PC-9 (cell line): Measurements from ENCODE around the gene ZGLP1.
A peak's percentile ranks its signal among the peaks of the same experiment; 100 is the strongest.

ENCODE experiments used
- CTCF ChIP-seq: fragments of 200-600 bp; sonication (generic); conservative IDR thresholded peaks from 2 replicates; pipeline ENCODE4 v1.6.1; 2017; ENCODE audit warnings: mixed run types, antibody characterized with exemption, mild to moderate bottlenecking, moderate library complexity
- EZH2 ChIP-seq: fragments of 200-600 bp; sonication (generic); IDR thresholded peaks from 2 replicates; pipeline ENCODE4 v1.8.0; 2017; ENCODE audit warnings: antibody characterized with exemption, low read depth

- peak; percentile 100 for TF ChIP-seq CTCF
- TF ChIP-seq EZH2 = no peak
Measured at GRCh38 chr19:10269333-10270179, 40.1 kb downstream of the ZGLP1 start.
